ENCODE data around the gene PTPRF.

Gene PTPRF

GRCh38 chr1:43582162-43582566 is 51.5 kb downstream of the PTPRF start:
- TF ChIP-seq ZFX (IDR thresholded peaks at IDR 0.05; ENCODE audit: borderline replicate concordance) (no peak), CTCF (IDR thresholded peaks at IDR 0.05) (no peak)
- no peak overlapping the region for H3K27ac ChIP-seq

- TF ChIP-seq CTCF (IDR thresholded peaks at IDR 0.05) (no peak), ZFX (IDR thresholded peaks at IDR 0.05; ENCODE audit: borderline replicate concordance) (no peak)
- H3K27ac ChIP-seq, result no peak overlapping the region
Observed at GRCh38 chr1:43583058-43583457, 52.4 kb downstream of the PTPRF start.

GRCh38 chr1:43584204-43584603 is 53.5 kb downstream of the PTPRF start:
- H3K27ac ChIP-seq, result no peak overlapping the region
- TF ChIP-seq CTCF (IDR thresholded peaks at IDR 0.05), result no peak
- no peak for TF ChIP-seq ZFX (IDR thresholded peaks at IDR 0.05; ENCODE audit: borderline replicate concordance)

- TF ChIP-seq CTCF (IDR thresholded peaks at IDR 0.05) (no peak), ZFX (IDR thresholded peaks at IDR 0.05; ENCODE audit: borderline replicate concordance) (no peak)
- no peak overlapping the region for H3K27ac ChIP-seq
Observed at GRCh38 chr1:43585557-43585956, 54.9 kb downstream of the PTPRF start.

GRCh38 chr1:43586136-43586731 is 55.6 kb downstream of the PTPRF start:
- H3K27ac ChIP-seq, result no peak overlapping the region
- TF ChIP-seq CTCF (IDR thresholded peaks at IDR 0.05), result no peak
- TF ChIP-seq ZFX (IDR thresholded peaks at IDR 0.05; ENCODE audit: borderline replicate concordance), result no peak

- H3K27ac ChIP-seq, result no peak overlapping the region
- TF ChIP-seq CTCF (IDR thresholded peaks at IDR 0.05) (no peak), ZFX (IDR thresholded peaks at IDR 0.05; ENCODE audit: borderline replicate concordance) (no peak)
Observed at GRCh38 chr1:43587001-43587400, 56.3 kb downstream of the PTPRF start.

- TF ChIP-seq ZFX (IDR thresholded peaks at IDR 0.05; ENCODE audit: borderline replicate concordance) (no peak), CTCF (IDR thresholded peaks at IDR 0.05) (no peak)
- no peak overlapping the region for H3K27ac ChIP-seq
Observed at GRCh38 chr1:43587594-43587993, 56.9 kb downstream of the PTPRF start.

Measured in 22Rv1 (cell line).